PC-9 (cell line): ENCODE results near the gene CYP11A1. TPM values are rescaled to one million over a fixed set of nuclear protein-coding genes. Genes with fewer than 3 reads are reported as not detected.

Experiments used
- BruUV-seq: library from RNA; stranded (reverse); fragments of 400-500 nt; replicated peaks from 2 replicates; lab custom pipeline; 2021; lab: Mats Ljungman, UMichigan
- CTCF ChIA-PET: fragments of 300-600 bp; sonication (Branson Sonifier 250); formaldehyde crosslinking; loops from one replicate; lab custom pipeline; 2022; ENCODE audit warnings: antibody characterized with exemption; lab: Charles Lee
- POLR2A ChIA-PET: fragments of 300-600 bp; sonication (Branson Sonifier 250); formaldehyde crosslinking; loops from one replicate; lab custom pipeline; 2022; ENCODE audit warnings: antibody characterized with exemption; ENCODE audit not compliant: unreplicated experiment; lab: Charles Lee
- DNase-seq, 2 experiments: peaks; one replicate each; pipeline versions ENCODE4 v3.0.0 to v3.0.0-alpha.2; 2015 to 2022; ENCODE audit warnings: mixed read lengths in 1 of 2
- H2AFZ ChIP-seq: fragments of 200-600 bp; sonication (generic); 2 replicates; pipeline ENCODE4 v1.8.1; 2017; ENCODE audit warnings: antibody characterized with exemption
- H3F3A ChIP-seq: fragments of 200-600 bp; sonication (generic); 2 replicates; pipeline ENCODE4 v1.8.1; 2017; ENCODE audit warnings: antibody characterized with exemption, mild to moderate bottlenecking, low read depth; ENCODE audit not compliant: insufficient read depth
- H3K27ac ChIP-seq: fragments of 200-600 bp; sonication (generic); 2 replicates; pipeline ENCODE4 v1.6.1; 2016; ENCODE audit warnings: mixed run types
- H3K27me3 ChIP-seq: fragments of 200-600 bp; sonication (generic); 2 replicates; pipeline ENCODE4 v1.6.1; 2016; ENCODE audit warnings: low read depth, mixed run types; ENCODE audit not compliant: insufficient read depth
- H3K36me3 ChIP-seq: fragments of 200-600 bp; sonication (generic); 2 replicates; pipeline ENCODE4 v1.6.1; 2016; ENCODE audit warnings: low read depth, mixed run types
- H3K4me1 ChIP-seq: fragments of 200-600 bp; sonication (generic); replicated peaks from 2 replicates; pipeline ENCODE4 v1.6.1; 2016; ENCODE audit warnings: mixed run types; ENCODE audit not compliant: insufficient read depth
- H3K4me2 ChIP-seq: fragments of 200-600 bp; sonication (generic); 2 replicates; pipeline ENCODE4 v1.6.1; 2017; ENCODE audit warnings: mixed run types
- H3K4me3 ChIP-seq: fragments of 200-600 bp; sonication (generic); 2 replicates; pipeline ENCODE4 v1.6.1; 2016; ENCODE audit warnings: mixed run types
- H3K79me2 ChIP-seq: fragments of 200-600 bp; sonication (generic); 2 replicates; pipeline ENCODE4 v1.6.1; 2017; ENCODE audit warnings: low read depth, mixed run types
- H3K9me2 ChIP-seq: fragments of 200-600 bp; sonication (generic); 2 replicates; pipeline ENCODE4 v1.8.1; 2017; ENCODE audit warnings: mild to moderate bottlenecking; ENCODE audit not compliant: insufficient read depth
- H3K9me3 ChIP-seq: fragments of 200-600 bp; sonication (generic); 2 replicates; pipeline ENCODE4 v1.8.1; 2016; ENCODE audit warnings: low read depth; ENCODE audit not compliant: insufficient read depth
- H4K20me1 ChIP-seq: fragments of 200-600 bp; sonication (generic); 2 replicates; pipeline ENCODE4 v1.8.1; 2017; ENCODE audit not compliant: insufficient read depth
- EZH2 ChIP-seq: fragments of 200-600 bp; sonication (generic); IDR thresholded peaks from 2 replicates; pipeline ENCODE4 v1.8.0; 2017; ENCODE audit warnings: antibody characterized with exemption, low read depth
- intact Hi-C: fragments of 100-400 bp; cut with micrococcal nuclease; formaldehyde crosslinking; loops from one replicate; pipeline ENCODE4 v1.10.0; 2022; ENCODE audit not compliant: unreplicated experiment
- total RNA-seq: library from RNA; stranded (reverse); gene quantifications from 2 replicates; pipeline ENCODE4 v1.2.3, GENCODE V29; 2021
- TF ChIP-seq, protein P1 (sequence below): fragments of 200-600 bp; sonication (generic); conservative IDR thresholded peaks from 2 replicates; pipeline ENCODE4 v1.6.1; 2017; ENCODE audit warnings: mixed run types, antibody characterized with exemption, mild to moderate bottlenecking, moderate library complexity

The CYP11A1 gene
- total RNA-seq, 1 experiment from 2014 or later = 7.1 TPM

DNA sequence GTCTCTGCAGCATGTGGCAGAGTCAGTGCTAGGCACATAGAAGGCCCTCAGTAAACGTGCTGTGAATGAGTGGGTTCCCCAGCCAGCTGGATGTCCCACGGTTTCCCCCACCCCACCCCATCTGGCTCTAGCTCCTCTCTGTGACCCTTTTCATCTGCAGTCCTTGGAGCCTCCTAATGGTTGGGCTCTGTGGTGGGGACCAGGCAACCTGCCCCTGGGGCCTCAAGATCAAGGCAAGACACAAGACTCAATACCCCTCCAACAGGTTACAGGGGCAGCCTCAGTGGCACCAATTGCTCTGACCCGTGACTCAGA, 17.1 kb upstream of the CYP11A1 start:
- CTCF ChIA-PET = interaction anchor here (0.9 to 1.4 kb wide), 3 partner anchors 12 to 54 kb away, joined by 3 to 5 read pairs (median 3); no protein-coding TSS in a partner anchor
- no peaks in the 10 kb centered on the region for H3K9me3 ChIP-seq
- DNase-seq = no peak
- peak overlapping the region; percentile 53 for H3K4me2 ChIP-seq
- H3K79me2 ChIP-seq = no peaks in the 10 kb centered on the region
- peak overlapping the region; percentile 88 for H3K27ac ChIP-seq
- TSS peak; percentile 43 for BruUV-seq
- no peaks in the 10 kb centered on the region for H4K20me1 ChIP-seq
- POLR2A ChIA-PET = interaction anchor here (0.6 to 2.0 kb wide), 6 partner anchors 10 to 49 kb away, joined by 4 to 22 read pairs (median 9); partner anchors contain the start of gene SEMA7A
- H3K4me1 ChIP-seq = peaks cover 65% of the 10 kb centered on the region
- no peaks in the 10 kb centered on the region for H3K27me3 ChIP-seq
- H3K36me3 ChIP-seq = no peaks in the 10 kb centered on the region
- peaks cover 10% of the 10 kb centered on the region; the same call in 1 of the 2 replicates for H3F3A ChIP-seq
- no peak for TF ChIP-seq EZH2
- TF ChIP-seq, protein P1, sequence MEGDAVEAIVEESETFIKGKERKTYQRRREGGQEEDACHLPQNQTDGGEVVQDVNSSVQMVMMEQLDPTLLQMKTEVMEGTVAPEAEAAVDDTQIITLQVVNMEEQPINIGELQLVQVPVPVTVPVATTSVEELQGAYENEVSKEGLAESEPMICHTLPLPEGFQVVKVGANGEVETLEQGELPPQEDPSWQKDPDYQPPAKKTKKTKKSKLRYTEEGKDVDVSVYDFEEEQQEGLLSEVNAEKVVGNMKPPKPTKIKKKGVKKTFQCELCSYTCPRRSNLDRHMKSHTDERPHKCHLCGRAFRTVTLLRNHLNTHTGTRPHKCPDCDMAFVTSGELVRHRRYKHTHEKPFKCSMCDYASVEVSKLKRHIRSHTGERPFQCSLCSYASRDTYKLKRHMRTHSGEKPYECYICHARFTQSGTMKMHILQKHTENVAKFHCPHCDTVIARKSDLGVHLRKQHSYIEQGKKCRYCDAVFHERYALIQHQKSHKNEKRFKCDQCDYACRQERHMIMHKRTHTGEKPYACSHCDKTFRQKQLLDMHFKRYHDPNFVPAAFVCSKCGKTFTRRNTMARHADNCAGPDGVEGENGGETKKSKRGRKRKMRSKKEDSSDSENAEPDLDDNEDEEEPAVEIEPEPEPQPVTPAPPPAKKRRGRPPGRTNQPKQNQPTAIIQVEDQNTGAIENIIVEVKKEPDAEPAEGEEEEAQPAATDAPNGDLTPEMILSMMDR = no peak
- H2AFZ ChIP-seq = no peak overlapping the region
- intact Hi-C loops = no loop called here
- H3K9me2 ChIP-seq = no peaks in the 10 kb centered on the region
- no peak overlapping the region for H3K4me3 ChIP-seq

DNA sequence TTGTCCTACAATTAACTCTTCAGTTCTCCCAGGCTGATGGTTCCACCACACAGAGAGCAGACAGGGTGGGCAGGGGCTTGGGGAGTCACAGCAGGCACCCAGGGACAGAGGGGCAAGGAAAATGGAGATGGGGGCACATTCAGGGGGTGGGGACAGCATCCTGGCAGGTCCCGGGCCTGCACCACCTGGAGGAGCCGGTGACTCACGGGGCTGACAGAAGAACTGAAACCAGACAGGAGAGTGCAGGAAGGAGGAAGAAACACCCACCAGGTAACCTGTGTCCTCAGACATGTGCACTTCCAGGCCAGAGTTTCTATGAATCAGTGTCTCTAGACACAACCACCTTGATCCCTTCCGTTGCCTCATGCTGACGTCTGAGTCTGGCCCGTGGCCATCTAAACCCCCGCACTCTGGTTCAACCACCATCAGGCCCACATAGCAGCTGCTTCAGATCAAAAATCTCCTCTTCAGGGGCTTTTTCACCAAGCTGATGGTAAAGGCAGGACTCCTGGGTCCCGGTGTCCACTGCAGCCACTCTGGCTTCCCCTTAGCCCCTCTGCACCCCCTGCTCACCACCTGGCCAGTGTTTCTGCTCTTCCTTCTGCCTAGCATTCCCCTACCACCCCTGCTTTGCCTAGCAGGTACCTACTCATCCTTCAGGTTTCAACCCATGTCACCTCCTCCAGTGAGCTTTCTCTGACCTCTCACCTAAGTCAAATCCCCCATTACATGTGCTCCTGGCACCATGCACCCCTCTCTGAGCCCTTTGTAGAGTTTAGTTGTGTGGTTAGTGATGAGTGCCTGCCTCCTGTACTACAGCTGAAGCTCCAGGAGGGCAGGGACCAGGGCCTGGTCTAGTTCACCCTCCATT, 16.5 kb upstream of the CYP11A1 start:
- Histone ChIP-seq H3K27me3 (no peaks in the 10 kb centered on the region), H3K79me2 (no peaks in the 10 kb centered on the region), H4K20me1 (no peaks in the 10 kb centered on the region), H3F3A (peaks cover 15% of the 10 kb centered on the region; the same call in 1 of the 2 replicates), H2AFZ (no peak overlapping the region), H3K4me1 (peaks cover 63% of the 10 kb centered on the region), H3K27ac (peak overlapping the region; percentile 88), H3K4me3 (no peak overlapping the region), H3K9me3 (no peaks in the 10 kb centered on the region), H3K4me2 (peak overlapping the region; percentile 53), H3K36me3 (no peaks in the 10 kb centered on the region), H3K9me2 (no peaks in the 10 kb centered on the region)
- peak; percentile 67 to 81 for DNase-seq
- ChIA-PET CTCF (interaction anchor here (1.4 kb wide), 1 partner anchor 23 kb away, joined by 3 read pairs; no protein-coding TSS in a partner anchor), POLR2A (interaction anchor here (2.0 kb wide), 1 partner anchor 36 kb away, joined by 22 read pairs; no protein-coding TSS in a partner anchor)
- BruUV-seq = no TSS peak
- TF ChIP-seq, protein P1 = no peak
- TF ChIP-seq EZH2 = no peak
- intact Hi-C loops = loop anchor here (2.0 kb wide), 2 partner anchors 13 to 163 kb away; no protein-coding TSS in a partner anchor

DNA sequence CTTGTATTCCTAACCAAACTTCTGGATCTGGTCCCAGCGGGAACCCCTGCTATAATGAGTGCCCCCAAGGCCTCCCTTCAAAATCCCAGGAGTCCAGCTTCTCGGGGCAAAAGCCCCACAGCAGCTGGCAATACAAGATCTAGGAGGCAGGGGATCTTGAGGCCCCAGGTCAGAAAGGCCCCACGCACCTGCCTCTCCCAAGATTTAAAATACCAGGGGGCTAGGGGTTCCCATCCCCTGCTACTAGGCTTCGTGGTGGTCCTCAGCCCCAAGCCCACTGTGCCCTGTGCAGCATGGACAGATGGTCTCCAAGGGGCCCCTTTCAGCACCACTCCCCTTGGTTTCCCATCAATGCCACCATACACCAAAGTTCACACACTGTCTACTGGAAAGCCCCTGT, 15.8 kb upstream of the CYP11A1 start:
- Histone ChIP-seq H3K4me1 (peaks cover 63% of the 10 kb centered on the region), H3K9me3 (no peaks in the 10 kb centered on the region), H3K79me2 (no peaks in the 10 kb centered on the region), H3K27ac (peak overlapping the region; percentile 88), H3K36me3 (no peaks in the 10 kb centered on the region), H3K4me3 (no peak overlapping the region), H3K9me2 (no peaks in the 10 kb centered on the region), H4K20me1 (no peaks in the 10 kb centered on the region), H3K4me2 (peak overlapping the region; percentile 53), H3K27me3 (no peaks in the 10 kb centered on the region), H3F3A (peaks cover 15% of the 10 kb centered on the region; the same call in 1 of the 2 replicates), H2AFZ (no peak overlapping the region)
- ChIA-PET POLR2A (no interaction called here), CTCF (no interaction called here)
- TF ChIP-seq EZH2 = no peak
- TF ChIP-seq, protein P1 = no peak
- intact Hi-C loops = loop anchor here (2.0 kb wide), 2 partner anchors 14 to 164 kb away; no protein-coding TSS in a partner anchor
- DNase-seq = no peak
- TSS peak; percentile 16 for BruUV-seq
